ENCODE data around the gene SCML1.

The SCML1 gene

DNA sequence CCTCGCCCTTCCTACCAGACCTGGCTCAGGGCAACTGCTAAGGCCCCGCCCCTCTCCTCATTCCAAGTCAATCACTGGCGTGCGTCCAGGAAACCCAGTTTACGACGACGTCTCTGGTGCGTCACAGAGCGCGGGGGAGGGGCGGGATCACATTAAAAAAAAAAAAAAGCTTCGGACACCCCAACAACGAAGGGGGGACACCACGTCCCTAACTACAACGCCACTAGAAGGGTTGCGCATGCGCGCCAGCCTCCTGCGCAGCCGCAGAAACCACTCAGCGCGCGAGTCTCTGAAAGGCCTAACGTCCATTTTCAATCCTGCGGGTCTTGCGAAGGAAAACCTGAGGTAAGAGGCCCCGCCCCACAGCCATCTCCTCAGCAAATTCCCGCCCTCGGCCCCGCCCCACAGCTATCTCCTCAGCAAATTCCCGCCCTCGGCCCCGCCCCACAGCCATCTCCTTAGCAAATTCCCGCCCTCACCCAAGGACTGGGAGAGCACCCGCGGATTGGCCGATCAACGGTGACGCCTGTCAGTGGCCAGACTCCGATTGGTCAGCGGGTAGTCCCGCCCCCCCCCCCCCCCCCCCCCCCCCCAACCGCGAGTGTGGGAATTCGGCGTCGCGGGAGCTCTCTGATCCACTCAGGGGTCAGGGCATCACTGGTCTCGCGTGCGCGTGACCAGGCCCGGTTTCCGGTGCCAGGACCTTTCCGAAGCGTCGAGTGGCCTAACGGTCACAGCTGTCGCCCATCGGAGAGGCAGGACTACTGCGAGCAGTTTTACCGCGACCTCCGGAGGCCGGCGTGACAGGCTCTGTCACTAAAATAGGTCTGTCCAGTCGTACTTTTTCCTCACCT, at the start of gene SCML1:
Gene SCML1 (plus strand): TSS at position 638 of the 854 bp plus-strand sequence. CDS start 6,694 bp downstream, outside the sequence.
- no peak for TF ChIP-seq CTCF (IDR thresholded peaks at IDR 0.05; ENCODE audit: low read depth, low read length)
- peak within 1 kb of the TSS; percentile 59 for H3K4me3 ChIP-seq (ENCODE audit: low read depth, low read length)

GRCh38 chrX:17687648-17688047, 49.6 kb upstream of the SCML1 start:
- TF ChIP-seq CTCF (IDR thresholded peaks at IDR 0.05; ENCODE audit: low read depth, low read length): no peak
- no peak overlapping the region for H3K4me3 ChIP-seq (ENCODE audit: low read depth, low read length)

DNA sequence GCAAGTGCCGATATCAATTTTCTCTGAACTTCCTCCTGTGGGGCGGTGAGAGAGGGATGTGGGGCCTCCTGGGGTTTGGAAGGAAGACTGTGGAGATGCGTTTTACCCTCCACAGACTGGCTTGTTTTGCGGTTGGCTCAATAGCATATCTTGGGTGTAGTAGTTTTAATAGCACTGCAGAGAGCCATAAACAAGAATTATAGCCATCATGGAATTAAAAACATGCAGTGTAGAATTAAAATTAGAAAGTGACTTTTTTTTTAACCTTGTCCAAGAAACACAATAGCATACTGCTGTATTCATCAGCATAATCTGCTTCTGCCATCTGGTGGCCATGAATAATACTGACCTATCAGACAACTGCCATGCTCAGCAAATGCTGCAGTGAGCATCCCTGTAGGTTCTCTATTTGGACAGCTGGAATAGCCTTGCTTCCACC, 47.3 kb upstream of the SCML1 start:
- peak; percentile 49 for TF ChIP-seq CTCF (IDR thresholded peaks at IDR 0.05; ENCODE audit: low read depth, low read length)
- no peak overlapping the region for H3K4me3 ChIP-seq (ENCODE audit: low read depth, low read length)

DNA sequence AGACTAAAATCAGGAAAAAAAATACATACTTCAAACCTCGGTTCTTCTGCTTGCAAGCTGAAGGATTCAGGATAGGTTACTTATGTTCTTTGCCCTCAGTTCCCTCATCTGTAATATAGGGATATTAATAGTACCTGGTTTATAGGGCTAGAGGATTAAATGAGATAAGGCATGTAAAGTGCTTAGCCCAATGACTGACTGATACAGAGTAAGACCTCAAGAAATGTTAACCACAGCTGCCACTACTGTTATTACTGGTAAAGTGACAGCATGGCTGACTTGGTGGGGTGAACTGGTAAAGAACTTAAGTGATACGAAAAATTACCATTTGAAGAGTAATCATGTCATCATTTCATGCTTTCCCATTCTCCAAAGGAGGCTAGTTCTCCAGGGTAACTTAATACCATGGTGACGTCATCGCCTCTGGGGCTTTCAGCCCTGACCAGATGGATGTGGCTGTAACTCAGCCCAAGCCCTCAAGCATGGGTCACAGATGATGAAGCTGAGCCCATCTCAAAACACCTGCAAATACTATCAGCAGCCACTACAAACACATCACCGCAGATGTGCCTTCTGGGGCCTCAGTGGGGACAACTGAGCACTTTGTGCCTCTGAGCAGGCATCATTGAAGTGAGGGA, 44.5 kb upstream of the SCML1 start:
- H3K4me3 ChIP-seq (ENCODE audit: low read depth, low read length): no peak overlapping the region
- no peak for TF ChIP-seq CTCF (IDR thresholded peaks at IDR 0.05; ENCODE audit: low read depth, low read length)

- TF ChIP-seq CTCF (IDR thresholded peaks at IDR 0.05; ENCODE audit: low read depth, low read length): no peak
- no peak overlapping the region for H3K4me3 ChIP-seq (ENCODE audit: low read depth, low read length)
Observed at GRCh38 chrX:17697191-17697590, 40.1 kb upstream of the SCML1 start.

DNA sequence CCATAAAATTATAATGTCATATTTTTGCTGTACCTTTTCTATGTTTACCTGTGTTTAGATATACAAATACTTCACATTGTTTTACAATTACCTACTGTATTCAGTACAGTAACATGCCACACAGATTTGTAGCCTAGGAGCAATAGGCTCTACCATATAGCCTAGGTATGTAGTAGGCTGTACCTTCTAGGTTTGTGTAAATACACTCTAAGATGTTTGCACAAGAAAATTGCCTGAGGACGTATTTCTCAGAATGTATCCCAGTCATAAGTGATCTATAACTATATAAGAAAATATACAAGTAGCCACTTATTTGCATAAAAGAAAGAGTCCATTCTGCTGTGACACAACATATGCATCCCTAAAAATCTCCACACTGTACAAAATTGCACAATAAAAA, 36.3 kb upstream of the SCML1 start:
- H3K4me3 ChIP-seq (ENCODE audit: low read depth, low read length): no peak overlapping the region
- no peak for TF ChIP-seq CTCF (IDR thresholded peaks at IDR 0.05; ENCODE audit: low read depth, low read length)

- no peak for TF ChIP-seq CTCF (IDR thresholded peaks at IDR 0.05; ENCODE audit: low read depth, low read length)
- H3K4me3 ChIP-seq (ENCODE audit: low read depth, low read length): no peak overlapping the region
Observed at GRCh38 chrX:17703201-17703600, 34.1 kb upstream of the SCML1 start.
